Measurements from ENCODE around the gene PPARG. TPM values are rescaled to one million over a fixed set of nuclear protein-coding genes. Genes with fewer than 3 reads are reported as not detected.

Gene PPARG
- total RNA-seq, 1 experiment from 2014 or later: 71.6 TPM

GRCh38 chr3:12470111-12470510 lies 181.2 kb downstream of the PPARG start:
- Histone ChIP-seq H2AFZ (ENCODE audit: low read depth, low read length, poor library complexity, severe bottlenecking) (no peak overlapping the region), H3K4me3 (replicated peaks in 1 of 2; ENCODE audit: low read depth in 1 of 2, low read length in 2 of 2) (no peak overlapping the region), H3K9ac (ENCODE audit: low read length) (no peak overlapping the region), H3K9me2 (ENCODE audit: insufficient read depth) (no peaks in the 10 kb centered on the region), H3K9me3 (ENCODE audit: control insufficient read depth in 1 of 2, insufficient read depth in 1 of 2, low read depth in 1 of 2, low read length in 2 of 2) (no peaks in the 10 kb centered on the region), H3K27me3 (ENCODE audit: insufficient read depth, low read length) (no peaks in the 10 kb centered on the region), H3K36me3 (ENCODE audit: control insufficient read depth in 1 of 2, insufficient read depth in 2 of 2, low read length in 2 of 2) (no peaks in the 10 kb centered on the region), H3K4me2 (ENCODE audit: low read length) (peak overlapping the region; percentile 72), H4K20me1 (ENCODE audit: insufficient read depth) (no peaks in the 10 kb centered on the region), H3K4me1 (ENCODE audit: control insufficient read depth in 1 of 2, insufficient read depth in 2 of 2, low read length in 2 of 2) (peaks cover 26 to 50% of the 10 kb centered on the region in 2 experiments), H3K27ac (ENCODE audit: low read depth, low read length) (peak overlapping the region; percentile 72), H3K79me2 (ENCODE audit: insufficient read depth, low read length) (no peaks in the 10 kb centered on the region)
- DNase-seq (ENCODE audit: low read depth, low spot score) (no peak), ATAC-seq (no peak)
- RAD21 ChIA-PET (ENCODE audit: low non-redundant PET in 1 of 2, low total read pairs in 2 of 2, uncharacterized antibody in 2 of 2, unreplicated experiment in 2 of 2): no interaction called here
- POLR2A ChIA-PET: interaction anchor here (0.6 to 1.8 kb wide), 3 partner anchors 10 to 12 kb away, joined by 3 to 4 read pairs (median 3); no protein-coding TSS in a partner anchor
- TF ChIP-seq POLR2AphosphoS5 (IDR thresholded peaks at IDR 0.05; ENCODE audit: low read depth, low read length) (no peak), SP1 (IDR thresholded peaks at IDR 0.05; ENCODE audit: low read depth) (no peak), POLR2A (IDR thresholded peaks at IDR 0.05; ENCODE audit: borderline replicate concordance, extremely low read depth, insufficient read depth, insufficient read length) (no peak), RAD21 (IDR thresholded peaks at IDR 0.05; ENCODE audit: low read depth) (no peak), TCF7L2 (IDR thresholded peaks at IDR 0.05; ENCODE audit: borderline replicate concordance, extremely low read depth, insufficient read depth, insufficient read length) (no peak), ELF1 (IDR thresholded peaks at IDR 0.05; ENCODE audit: borderline replicate concordance, low read depth) (no peak), EZH2 (IDR thresholded peaks at IDR 0.05) (no peak), ZFX (IDR thresholded peaks at IDR 0.05) (no peak), EZH2phosphoT487 (IDR thresholded peaks at IDR 0.05; ENCODE audit: borderline replicate concordance) (no peak), CEBPB (IDR thresholded peaks at IDR 0.05; ENCODE audit: low read depth) (no peak), EGR1 (IDR thresholded peaks at IDR 0.05; ENCODE audit: low read depth) (no peak)
- TF ChIP-seq, protein P1, sequence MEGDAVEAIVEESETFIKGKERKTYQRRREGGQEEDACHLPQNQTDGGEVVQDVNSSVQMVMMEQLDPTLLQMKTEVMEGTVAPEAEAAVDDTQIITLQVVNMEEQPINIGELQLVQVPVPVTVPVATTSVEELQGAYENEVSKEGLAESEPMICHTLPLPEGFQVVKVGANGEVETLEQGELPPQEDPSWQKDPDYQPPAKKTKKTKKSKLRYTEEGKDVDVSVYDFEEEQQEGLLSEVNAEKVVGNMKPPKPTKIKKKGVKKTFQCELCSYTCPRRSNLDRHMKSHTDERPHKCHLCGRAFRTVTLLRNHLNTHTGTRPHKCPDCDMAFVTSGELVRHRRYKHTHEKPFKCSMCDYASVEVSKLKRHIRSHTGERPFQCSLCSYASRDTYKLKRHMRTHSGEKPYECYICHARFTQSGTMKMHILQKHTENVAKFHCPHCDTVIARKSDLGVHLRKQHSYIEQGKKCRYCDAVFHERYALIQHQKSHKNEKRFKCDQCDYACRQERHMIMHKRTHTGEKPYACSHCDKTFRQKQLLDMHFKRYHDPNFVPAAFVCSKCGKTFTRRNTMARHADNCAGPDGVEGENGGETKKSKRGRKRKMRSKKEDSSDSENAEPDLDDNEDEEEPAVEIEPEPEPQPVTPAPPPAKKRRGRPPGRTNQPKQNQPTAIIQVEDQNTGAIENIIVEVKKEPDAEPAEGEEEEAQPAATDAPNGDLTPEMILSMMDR (IDR thresholded peaks at IDR 0.05 in 2 of 3, conservative IDR thresholded peaks at IDR 0.05 in 1 of 3; ENCODE audit: borderline replicate concordance in 1 of 3, insufficient read depth in 1 of 3, low read depth in 2 of 3, low read length in 2 of 3): no peak
- BruUV-seq (replicated peaks): no TSS peak
- CTCF ChIA-PET: interaction anchor here (0.8 to 3.8 kb wide), 5 partner anchors 9 to 335 kb away, joined by 3 to 23 read pairs (median 5); no protein-coding TSS in a partner anchor
- intact Hi-C loops (cut with micrococcal nuclease): loop anchor here (5.0 kb wide), 2 partner anchors 63 to 183 kb away; partner anchors contain the start of gene PPARG
